Suppressor macrophage (primary cell): ENCODE results near the gene DUSP6.

Source experiments
- DNase-seq, 4 experiments: peaks; one replicate each; pipeline ENCODE4 v3.0.0-alpha.2; 2020 to 2022

The DUSP6 gene

DNA sequence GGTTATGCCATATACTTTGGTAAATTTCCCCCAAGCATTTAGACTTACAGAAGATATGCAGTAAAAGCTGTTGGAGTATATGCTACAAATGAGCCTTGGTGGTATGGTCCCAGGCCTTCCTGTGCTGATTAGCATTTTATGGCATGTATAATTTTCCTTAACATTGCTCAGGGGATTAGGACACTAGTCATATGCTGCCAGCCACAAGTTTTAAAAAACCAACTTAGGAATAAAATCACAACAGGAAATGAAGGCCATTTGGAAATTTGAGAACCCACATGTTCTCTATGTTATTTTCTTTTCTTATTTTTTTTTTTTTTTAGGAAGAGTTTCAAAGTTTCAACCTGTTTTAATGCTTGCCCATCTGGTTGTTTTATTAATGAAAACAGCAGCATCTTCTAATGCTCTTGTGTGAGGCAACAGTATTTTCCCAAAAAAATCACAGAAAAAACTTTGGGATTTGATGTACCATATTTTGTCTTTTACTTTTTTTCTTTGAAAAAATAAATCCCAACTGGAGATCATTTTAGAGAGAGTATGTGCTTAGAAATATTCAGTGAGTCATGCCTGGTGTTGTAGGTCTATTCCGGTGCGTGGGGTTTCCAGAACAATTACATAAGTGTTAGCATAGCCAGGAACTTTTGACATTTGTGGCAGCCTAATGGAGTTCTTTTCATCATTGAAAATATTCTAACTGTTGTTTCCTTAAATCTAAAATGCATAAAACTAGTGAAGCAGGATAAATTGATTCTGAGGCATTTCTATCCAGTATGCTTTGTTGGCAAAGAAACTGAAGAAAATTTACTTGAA is 21.7 kb upstream of the DUSP6 start:
- peak; percentile 49 to 76 (median 66) for DNase-seq

DNA sequence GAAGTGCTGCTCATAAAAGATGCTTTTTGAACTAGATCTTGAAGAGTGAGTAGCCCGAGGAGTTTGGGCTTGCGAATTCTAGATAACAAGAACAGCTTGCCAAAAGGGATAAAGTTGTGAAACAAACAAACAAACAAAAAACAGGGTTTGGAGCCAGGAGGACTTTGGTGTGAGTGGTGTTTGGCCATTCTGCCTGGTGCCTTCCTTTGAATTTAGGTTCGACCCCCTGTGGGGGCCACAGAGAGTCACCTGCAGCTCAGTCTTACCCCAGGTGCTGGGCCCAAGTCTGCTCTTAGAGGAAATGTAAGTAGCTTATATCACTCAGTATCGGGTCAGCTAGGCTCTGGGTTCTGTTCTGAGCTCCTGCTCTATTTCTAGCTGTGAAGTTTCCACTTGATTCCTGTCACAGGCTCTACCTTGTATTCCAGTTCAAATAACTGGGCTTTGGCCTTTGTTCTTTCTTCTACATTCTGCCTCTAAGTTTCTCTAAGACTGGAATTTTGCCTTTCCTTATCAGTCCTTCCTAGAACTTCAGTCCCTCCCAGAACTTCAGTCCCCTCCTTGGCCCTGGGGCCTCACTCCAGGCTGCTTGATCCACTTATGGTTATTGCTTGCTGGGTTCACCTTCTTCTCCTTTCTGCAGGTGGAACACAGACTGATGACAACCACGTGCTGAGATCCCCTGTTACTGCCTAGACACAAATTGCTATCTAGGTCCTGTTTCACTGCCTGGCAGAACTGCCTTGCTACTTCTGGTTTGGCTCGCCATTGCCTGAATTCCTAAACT is 20.5 kb upstream of the DUSP6 start:
- DNase-seq, result no peak

DNA sequence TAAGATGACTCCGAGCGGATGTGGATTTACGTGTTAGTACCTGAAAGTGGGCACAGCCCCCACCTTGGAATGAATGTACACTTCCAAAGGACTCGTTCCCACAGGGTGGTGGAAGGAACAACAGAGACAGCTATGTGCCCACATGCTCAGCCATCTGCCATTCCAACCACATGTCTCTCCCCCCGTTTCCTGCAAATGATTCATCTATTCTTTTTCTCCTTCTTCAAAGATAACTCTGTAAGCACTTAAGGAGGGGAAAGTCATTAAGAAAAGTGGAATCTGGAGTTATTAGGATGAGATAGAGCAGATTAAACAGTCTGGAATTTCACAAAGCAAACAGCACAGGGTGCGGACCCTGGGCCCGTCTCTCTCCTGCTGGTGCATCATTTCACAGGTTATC is 18.5 kb upstream of the DUSP6 start:
- DNase-seq, result peak in 3 of 4 experiments; percentile 40 to 50 (median 44)

DNA sequence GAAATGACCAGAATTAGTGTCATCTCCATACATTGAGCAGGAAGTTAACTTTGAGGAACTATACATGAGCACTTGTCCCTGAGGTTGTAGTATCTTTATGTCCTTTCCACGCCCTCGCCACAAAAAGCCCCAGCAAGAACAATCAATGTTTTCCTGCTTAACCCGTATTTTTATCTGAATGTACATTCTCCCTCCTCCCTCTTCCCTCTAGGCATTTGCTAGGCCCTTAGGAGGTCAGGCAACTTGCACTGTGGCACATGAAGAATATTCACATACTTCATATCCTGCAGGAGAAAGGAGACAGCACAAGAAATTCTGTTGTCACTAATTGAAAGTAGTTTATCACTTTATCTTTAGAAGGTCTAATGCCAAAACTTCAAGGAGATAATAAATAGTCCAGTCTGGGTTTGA is 18.1 kb upstream of the DUSP6 start:
- peak in 3 of 4 experiments; percentile 40 to 65 (median 56) for DNase-seq

DNA sequence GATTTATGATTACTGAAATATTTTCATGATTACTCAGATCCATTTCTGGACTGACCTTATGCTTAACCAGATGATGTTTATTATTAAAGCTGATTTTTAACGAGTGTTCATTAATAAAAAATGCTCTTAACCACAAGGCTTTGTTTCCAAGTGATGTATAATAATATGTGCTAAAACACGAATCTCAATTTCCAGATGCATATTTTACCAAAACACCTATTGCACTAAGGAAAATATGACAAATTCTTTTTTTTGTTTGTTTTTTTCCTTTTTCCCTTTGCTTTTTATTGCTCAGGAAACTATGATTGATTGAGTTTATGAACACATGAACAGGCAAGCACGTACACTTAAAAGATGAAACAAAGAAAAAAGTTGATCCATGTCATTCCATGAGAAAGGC is 16.9 kb upstream of the DUSP6 start:
- DNase-seq, result no peak

GRCh38 chr12:89368391-89368790 is 16.1 kb upstream of the DUSP6 start:
- DNase-seq, result no peak

GRCh38 chr12:89366676-89367364 is 14.5 kb upstream of the DUSP6 start:
- DNase-seq, result no peak

- DNase-seq, result no peak
Observed at GRCh38 chr12:89364631-89365030, 12.3 kb upstream of the DUSP6 start.

DNA sequence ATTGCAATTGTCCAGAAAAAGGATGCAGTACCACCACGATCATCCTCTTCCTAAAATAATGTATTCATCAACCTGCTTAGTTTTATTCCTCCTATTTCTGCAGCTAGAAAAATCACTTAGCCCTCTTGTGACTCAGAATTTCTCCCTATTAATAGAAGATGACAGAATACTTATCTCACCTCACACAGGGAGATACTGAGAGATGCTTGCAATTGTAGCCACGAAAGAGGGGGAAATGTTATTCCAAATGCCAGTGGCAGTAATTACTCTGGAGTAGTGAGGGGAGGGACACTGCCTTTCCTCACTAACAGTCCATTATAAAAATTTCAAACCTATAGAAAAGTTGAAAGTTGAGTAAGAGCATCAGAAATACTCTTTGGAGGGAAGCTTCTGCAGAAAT is 11.8 kb upstream of the DUSP6 start:
- DNase-seq, result no peak

DNA sequence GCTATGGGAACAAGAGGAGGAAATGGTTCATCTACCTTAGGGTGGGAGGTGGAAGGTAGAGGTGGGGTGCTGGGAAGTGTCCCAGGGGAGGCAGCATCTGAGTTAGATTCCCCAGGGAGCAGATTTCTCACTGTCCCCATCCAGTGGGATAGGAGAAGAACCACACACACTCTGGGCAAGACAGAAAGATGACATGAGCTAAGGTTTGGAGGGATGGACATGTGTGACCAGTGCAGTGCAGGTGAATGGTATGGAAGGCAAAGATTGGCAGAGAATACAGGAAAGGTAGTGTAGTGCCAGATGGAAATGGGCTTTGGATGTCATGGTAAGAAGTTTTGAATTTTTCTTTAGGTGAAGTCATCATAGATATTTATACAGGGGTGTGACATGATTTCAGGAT is 11.3 kb upstream of the DUSP6 start:
- no peak for DNase-seq

- DNase-seq, result no peak
Observed at GRCh38 chr12:89363084-89363483, 10.8 kb upstream of the DUSP6 start.

GRCh38 chr12:89359615-89360014 is 7.3 kb upstream of the DUSP6 start:
- DNase-seq, result no peak

DNA sequence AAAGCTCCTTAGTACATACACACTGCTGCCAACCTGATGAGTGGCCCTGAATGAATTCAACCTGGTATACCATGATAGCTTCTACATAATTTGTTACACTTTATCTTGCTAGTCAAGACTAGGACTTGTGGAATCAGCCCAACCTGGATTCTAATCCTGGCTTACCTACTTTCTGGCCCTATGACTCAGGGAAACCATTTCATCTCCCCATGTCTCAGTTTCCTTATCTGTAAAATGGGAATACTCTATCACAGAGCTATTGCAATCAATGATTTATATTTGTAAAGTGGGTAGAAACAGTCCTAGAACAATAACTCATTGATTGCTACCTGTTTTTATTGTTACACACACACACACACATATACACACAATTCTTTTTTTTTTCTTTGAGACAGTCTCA is 6.5 kb upstream of the DUSP6 start:
- no peak for DNase-seq

DNA sequence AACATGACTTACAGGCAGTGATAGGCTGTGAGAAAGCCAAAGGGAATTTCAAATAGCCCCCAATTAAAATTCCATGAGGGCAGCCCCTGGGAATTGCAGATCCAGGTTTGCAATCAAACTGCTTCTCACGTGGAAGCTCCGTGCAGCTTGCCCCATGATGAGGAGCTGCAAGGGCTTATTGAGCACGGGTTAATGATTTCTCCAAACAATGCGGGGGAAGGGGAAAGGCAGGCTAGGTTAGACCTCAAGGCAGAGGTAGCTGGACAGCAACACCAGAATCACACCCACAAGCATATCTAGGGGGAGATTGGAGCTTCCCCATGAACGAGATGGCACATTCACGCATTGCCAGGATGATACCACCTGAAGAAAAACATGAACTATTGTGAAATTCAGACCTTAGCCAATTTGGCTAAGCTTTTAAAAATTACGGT is 5.0 kb upstream of the DUSP6 start:
- no peak for DNase-seq

GRCh38 chr12:89356069-89356665 is 3.9 kb upstream of the DUSP6 start:
- no peak for DNase-seq

DNA sequence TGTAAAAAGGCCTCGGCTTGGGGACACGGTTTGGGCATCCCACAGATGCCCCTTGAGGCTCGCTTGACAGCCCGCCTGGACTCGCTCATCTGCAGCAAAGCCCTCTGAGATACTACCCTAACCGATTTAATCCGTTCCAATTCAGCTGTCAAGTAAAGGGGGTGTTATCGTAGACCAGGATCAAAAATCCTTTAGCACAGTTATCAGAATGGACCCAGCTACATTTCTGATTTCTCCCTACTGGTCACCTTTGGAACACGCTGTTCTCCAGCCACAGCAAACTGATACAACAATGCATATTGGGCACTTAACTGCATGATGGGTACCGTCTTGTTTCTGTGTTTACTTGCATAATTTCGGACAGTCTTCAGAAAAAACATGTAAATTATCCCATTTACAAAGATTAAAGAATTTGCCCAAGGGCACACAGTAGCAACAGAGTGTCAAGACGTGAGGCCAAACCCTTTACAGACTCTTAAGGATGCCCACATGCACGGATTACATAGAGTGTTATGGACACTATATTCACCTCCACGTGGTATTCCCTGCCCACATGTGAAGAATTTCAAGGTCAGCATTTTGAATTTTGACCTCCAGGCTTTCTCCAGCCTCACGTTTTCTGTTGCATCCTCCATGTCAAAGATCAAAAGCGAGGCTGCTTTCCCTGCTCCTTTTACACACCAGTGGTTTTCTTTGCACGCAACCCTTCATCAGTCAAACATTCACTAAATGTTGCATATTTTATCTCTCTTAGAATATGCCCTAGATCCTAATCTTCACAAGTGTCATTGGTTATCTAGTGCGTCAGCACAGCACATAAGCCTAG is 3.2 kb upstream of the DUSP6 start:
- DNase-seq, result no peak

- DNase-seq, result peak in 3 of 4 experiments; percentile 20 to 59 (median 57)
Observed at GRCh38 chr12:89354612-89355067, 2.3 kb upstream of the DUSP6 start.

DNA sequence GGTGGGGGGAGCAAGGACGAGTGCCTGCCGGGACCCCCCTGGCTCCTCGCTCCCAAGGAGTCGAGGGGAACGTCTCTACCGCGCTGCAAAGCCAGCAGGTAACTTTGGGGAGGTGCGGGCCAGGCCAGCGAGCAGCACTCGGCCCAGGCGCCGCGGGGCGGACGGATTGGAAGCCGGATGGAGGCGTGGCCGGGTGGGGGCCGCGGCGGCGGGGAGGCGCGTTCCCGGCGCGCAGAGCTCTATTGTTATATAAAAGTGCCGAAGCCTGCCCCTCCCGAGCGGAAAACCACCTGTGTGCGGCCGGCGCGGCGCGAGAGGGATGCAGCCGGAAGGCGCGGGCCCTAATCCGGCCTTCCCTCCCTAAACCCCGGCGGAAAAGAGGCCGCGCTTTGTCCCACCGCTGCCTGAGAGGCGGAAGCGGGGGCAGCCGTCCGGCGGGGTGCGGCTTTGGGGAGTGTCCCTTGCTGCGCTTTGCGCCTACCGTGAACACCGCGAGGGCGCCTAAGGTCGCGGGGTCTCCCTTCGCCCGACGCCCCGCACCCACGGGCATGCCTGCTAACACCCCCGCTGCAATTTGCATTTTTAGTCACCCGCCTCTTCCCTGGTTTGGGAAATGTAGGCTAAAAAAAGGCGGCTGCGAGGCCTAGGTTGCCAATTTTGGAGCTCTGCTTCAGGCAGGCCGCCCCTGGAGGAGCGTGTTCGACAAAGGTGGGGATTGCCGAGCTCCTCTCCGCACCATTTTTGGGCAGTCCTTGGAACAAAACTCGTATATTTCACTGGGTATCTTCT is 1.7 kb upstream of the DUSP6 start:
- DNase-seq, result peak; percentile 86 to 94 (median 92)

- peak; percentile 71 to 86 (median 81) for DNase-seq
Observed at GRCh38 chr12:89353188-89353822, 1.0 kb upstream of the DUSP6 start.

DNA sequence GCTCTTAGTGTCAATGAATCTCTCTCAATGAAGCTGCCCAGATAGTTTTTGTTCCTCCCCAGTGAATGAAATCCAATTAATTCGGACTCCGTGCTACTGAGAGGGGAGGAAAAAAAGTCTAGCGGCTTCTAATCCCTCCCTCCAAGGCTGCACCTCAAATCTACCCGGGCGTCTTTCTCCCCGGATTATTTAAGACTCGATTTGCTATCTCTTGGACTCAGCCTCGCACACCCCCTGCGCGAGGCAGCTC is 134 bp downstream of the DUSP6 start:
- DNase-seq, result no peak
